SK-N-MC (cell line): ENCODE measurements around the gene HINFP.
"Not testable (repeated sequence)": the region's sequence is repeated elsewhere in the genome, so short reads cannot be mapped to it uniquely, and the experiment has no call there.

Experiments
- DNase-seq: peaks from one replicate; pipeline ENCODE4 v3.0.0-alpha.2; 2011; ENCODE audit warnings: low read depth, low spot score
- H3K27ac ChIP-seq: fragments of 200-600 bp; sonication (generic); 2 replicates; pipeline ENCODE4 v1.5.1; 2016; ENCODE audit warnings: mixed run types
- H3K36me3 ChIP-seq: fragments of 200-600 bp; sonication (generic); 2 replicates; pipeline ENCODE4 v1.6.1; 2017; ENCODE audit warnings: antibody characterized with exemption, low read length, mixed read lengths; ENCODE audit not compliant: insufficient read depth
- H3K4me3 ChIP-seq: fragments of 200-600 bp; sonication (generic); 2 replicates; pipeline ENCODE4 v1.5.1; 2016
- H3K9ac ChIP-seq: fragments of 200-600 bp; sonication (generic); 2 replicates; pipeline ENCODE4 v1.8.0; 2017; ENCODE audit warnings: mixed run types, mixed read lengths; ENCODE audit not compliant: insufficient read length
- H3K9me3 ChIP-seq: fragments of 200-600 bp; sonication (generic); 2 replicates; pipeline ENCODE4 v1.6.1; 2017; ENCODE audit warnings: low read depth, mild to moderate bottlenecking, antibody characterized with exemption, low read length, moderate library complexity, mixed read lengths
- EZH2 ChIP-seq: fragments of 200-600 bp; sonication (generic); IDR thresholded peaks from one replicate; pipeline ENCODE4 v1.6.1; 2017; ENCODE audit warnings: antibody characterized with exemption
- FOXP2 ChIP-seq: optimal IDR thresholded peaks from 2 replicates; pipeline ENCODE3; 2011; ENCODE audit warnings: mild to moderate bottlenecking, moderate library complexity; ENCODE audit not compliant: insufficient read depth; ENCODE audit errors: extremely low read length, control extremely low read depth
- POLR2AphosphoS5 ChIP-seq: IDR thresholded peaks from 2 replicates; pipeline ENCODE4 v1.6.1; 2012; ENCODE audit warnings: mild to moderate bottlenecking, low read depth, low read length, borderline replicate concordance

Gene HINFP

GRCh38 chr11:119155733-119156492 lies 34.5 kb downstream of the HINFP start:
- Histone ChIP-seq H3K9me3 (no peaks in the 10 kb centered on the region), H3K36me3 (no peaks in the 10 kb centered on the region), H3K4me3 (no peak overlapping the region), H3K27ac (no peak overlapping the region), H3K9ac (no peak overlapping the region)
- TF ChIP-seq FOXP2 (no peak), POLR2AphosphoS5 (no peak), EZH2 (no peak)
- no peak for DNase-seq

DNA sequence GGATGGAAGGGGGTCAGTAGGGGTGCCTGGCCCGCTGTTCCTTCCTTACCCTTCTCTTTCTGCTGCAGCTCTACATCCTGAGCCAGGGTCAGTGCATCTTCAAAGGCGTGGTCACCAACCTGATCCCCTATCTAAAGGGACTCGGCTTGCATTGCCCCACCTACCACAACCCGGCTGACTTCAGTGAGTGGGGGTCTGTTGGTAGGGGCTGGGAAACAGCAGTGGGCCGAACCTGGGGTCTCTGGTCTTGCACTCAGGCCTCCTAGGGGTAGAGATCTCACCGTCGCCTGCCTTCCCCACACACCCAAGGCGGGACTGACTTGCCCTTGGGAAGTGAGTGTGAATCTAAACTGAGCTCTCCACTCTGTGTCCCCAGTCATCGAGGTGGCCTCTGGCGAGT lies 35.1 kb downstream of the HINFP start:
- no peaks in the 10 kb centered on the region for H3K36me3 ChIP-seq
- no peaks in the 10 kb centered on the region for H3K9me3 ChIP-seq
- TF ChIP-seq EZH2 (no peak), POLR2AphosphoS5 (no peak), FOXP2 (no peak)
- DNase-seq: no peak
- no peak overlapping the region for H3K27ac ChIP-seq
- no peak overlapping the region for H3K9ac ChIP-seq
- no peak overlapping the region for H3K4me3 ChIP-seq

- no peak for TF ChIP-seq EZH2
- H3K27ac ChIP-seq: no peak overlapping the region
- no peak for DNase-seq
- H3K36me3 ChIP-seq: no peaks in the 10 kb centered on the region
- no peak overlapping the region for H3K9ac ChIP-seq
- H3K9me3 ChIP-seq: no peaks in the 10 kb centered on the region
- no peak overlapping the region for H3K4me3 ChIP-seq
These were observed 35.7 kb downstream of the HINFP start for GRCh38 chr11:119157063-119157462.

- Histone ChIP-seq H3K4me3 (no peak overlapping the region), H3K9ac (no peak overlapping the region), H3K27ac (no peak overlapping the region), H3K9me3 (no peaks in the 10 kb centered on the region), H3K36me3 (no peaks in the 10 kb centered on the region)
- no peak for DNase-seq
- TF ChIP-seq FOXP2: no peak
- no peak for TF ChIP-seq POLR2AphosphoS5
- TF ChIP-seq EZH2: no peak
These were observed 37.1 kb downstream of the HINFP start for GRCh38 chr11:119158467-119158866.

DNA sequence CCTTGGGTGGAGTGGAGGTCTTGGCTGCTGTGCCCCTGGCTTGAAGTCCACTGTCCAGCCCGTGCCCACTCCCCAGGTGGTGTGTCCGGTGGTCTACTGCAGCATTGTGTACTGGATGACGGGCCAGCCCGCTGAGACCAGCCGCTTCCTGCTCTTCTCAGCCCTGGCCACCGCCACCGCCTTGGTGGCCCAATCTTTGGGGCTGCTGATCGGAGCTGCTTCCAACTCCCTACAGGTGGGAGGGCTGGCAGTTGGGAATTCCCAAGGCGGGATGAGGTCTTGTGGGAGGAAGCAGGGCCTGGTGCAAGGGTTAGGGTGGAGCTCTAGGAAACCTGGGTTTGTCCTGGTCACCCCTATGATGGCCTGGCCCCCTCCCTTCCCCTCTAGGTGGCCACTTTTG lies 38.8 kb downstream of the HINFP start:
- Histone ChIP-seq H3K9ac (no peak overlapping the region), H3K9me3 (no peaks in the 10 kb centered on the region), H3K36me3 (no peaks in the 10 kb centered on the region), H3K27ac (no peak overlapping the region), H3K4me3 (no peak overlapping the region)
- no peak for TF ChIP-seq POLR2AphosphoS5
- no peak for TF ChIP-seq EZH2
- TF ChIP-seq FOXP2: no peak
- DNase-seq: no peak

GRCh38 chr11:119161871-119162270 lies 40.5 kb downstream of the HINFP start:
- DNase-seq: no peak
- no peaks in the 10 kb centered on the region for H3K36me3 ChIP-seq
- H3K9me3 ChIP-seq: no peaks in the 10 kb centered on the region
- H3K27ac ChIP-seq: no peak overlapping the region
- H3K4me3 ChIP-seq: no peak overlapping the region
- H3K9ac ChIP-seq: no peak overlapping the region
- no peak for TF ChIP-seq EZH2
- no peak for TF ChIP-seq POLR2AphosphoS5
- TF ChIP-seq FOXP2: no peak

DNA sequence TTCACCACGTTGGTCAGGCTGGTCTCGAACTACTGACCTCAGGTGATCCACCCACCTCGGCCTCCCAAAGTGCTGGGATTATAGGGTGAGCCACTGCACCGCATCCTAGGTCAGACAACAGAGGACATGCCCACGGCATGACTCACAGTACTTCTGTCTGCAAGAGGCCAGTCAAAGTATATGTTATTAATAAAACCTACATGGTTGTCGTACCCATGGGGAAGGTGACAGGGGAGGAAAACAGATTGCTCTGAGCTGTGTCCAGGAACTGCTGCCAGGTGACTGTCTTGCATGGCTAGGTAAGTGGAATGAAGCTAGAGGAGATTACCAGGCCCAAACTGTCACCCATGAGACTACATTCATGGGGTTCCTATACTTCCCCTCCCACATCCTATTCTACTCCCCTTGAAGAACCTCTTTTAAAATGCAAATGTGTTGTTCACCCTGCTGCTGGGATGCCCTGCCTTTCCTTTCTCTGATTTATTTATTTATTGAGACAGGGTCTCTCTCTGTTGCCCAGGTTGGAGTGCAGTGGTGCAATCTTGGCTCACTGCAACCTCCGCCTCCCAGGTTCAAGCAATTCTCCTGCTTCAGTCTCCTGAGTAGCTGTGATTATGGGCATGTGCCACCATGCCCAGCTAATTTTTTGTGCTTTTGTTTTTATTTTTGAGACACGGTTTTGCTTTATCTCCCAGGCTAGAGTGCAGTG lies 45.1 kb downstream of the HINFP start:
- DNase-seq: no peak
- Histone ChIP-seq H3K27ac (no peak overlapping the region), H3K4me3 (no peak overlapping the region), H3K9me3 (no peaks in the 10 kb centered on the region), H3K9ac (no peak overlapping the region), H3K36me3 (no peaks in the 10 kb centered on the region)
- TF ChIP-seq FOXP2: no peak
- no peak for TF ChIP-seq POLR2AphosphoS5
- TF ChIP-seq EZH2: no peak

- not testable (repeated sequence) for H3K9ac ChIP-seq, H3K4me3 ChIP-seq, H3K27ac ChIP-seq, H3K36me3 ChIP-seq, DNase-seq, H3K9me3 ChIP-seq
These were observed 45.7 kb downstream of the HINFP start for GRCh38 chr11:119167077-119167458.

DNA sequence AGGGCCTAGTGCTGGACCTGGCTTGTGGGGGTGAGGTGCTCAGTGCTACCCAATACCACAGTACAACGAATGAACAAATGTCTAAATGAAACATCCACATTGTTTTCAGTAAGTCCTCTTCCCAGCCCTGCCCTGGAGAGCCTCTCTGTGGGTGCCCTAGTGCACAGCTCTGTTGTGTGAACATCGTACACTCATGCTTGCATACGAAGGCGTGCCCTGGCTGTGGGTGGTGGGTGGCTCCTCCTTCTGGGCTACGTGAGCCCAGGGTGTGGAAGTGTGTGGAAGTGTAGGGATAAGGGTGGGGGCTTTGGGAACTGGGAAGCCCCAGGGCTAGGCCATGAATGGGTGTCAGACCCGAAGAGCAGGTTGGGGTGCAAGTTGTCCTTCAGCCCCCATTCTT lies 46.6 kb downstream of the HINFP start:
- Histone ChIP-seq H3K27ac (no peak overlapping the region), H3K9me3 (no peaks in the 10 kb centered on the region), H3K9ac (no peak overlapping the region), H3K36me3 (no peaks in the 10 kb centered on the region), H3K4me3 (no peak overlapping the region)
- DNase-seq: no peak
- TF ChIP-seq EZH2 (no peak), POLR2AphosphoS5 (no peak), FOXP2 (no peak)
